Skeletal muscle satellite cell (primary cell): ENCODE measurements around the gene IPO11.
A peak's percentile ranks its signal among the peaks of the same experiment; 100 is the strongest.

Experiments used
- H3K27me3 ChIP-seq: 2 replicates; pipeline ENCODE4 v1.7.0; 2013; ENCODE audit warnings: low read length; ENCODE audit not compliant: control insufficient read depth, insufficient read depth
- H3K36me3 ChIP-seq: 2 replicates; pipeline ENCODE4 v1.7.0; 2013; ENCODE audit warnings: mild to moderate bottlenecking, control low read depth, low read length; ENCODE audit not compliant: insufficient read depth
- H3K4me1 ChIP-seq: 2 replicates; pipeline ENCODE4 v1.7.0; 2013; ENCODE audit warnings: low read length; ENCODE audit not compliant: control insufficient read depth, insufficient read depth
- H3K4me2 ChIP-seq: 2 replicates; pipeline ENCODE4 v1.7.0; 2013; ENCODE audit warnings: mild to moderate bottlenecking, low read length
- H3K4me3 ChIP-seq: 2 replicates; pipeline ENCODE4 v1.7.0; 2013; ENCODE audit warnings: low read length
- H3K9ac ChIP-seq: 2 replicates; pipeline ENCODE4 v1.7.0; 2013; ENCODE audit warnings: mild to moderate bottlenecking, low read depth, low read length, moderate library complexity
- H3K9me3 ChIP-seq: replicated peaks from 2 replicates; pipeline ENCODE4 v1.7.0; 2013; ENCODE audit warnings: mild to moderate bottlenecking, control low read depth, low read length

Gene IPO11

GRCh38 chr5:62589504-62589903 is 176.9 kb downstream of the IPO11 start:
- H3K9me3 ChIP-seq = no peaks in the 10 kb centered on the region
- H3K4me2 ChIP-seq = no peak overlapping the region
- peaks cover 8% of the 10 kb centered on the region for H3K4me1 ChIP-seq
- no peaks in the 10 kb centered on the region for H3K27me3 ChIP-seq
- H3K4me3 ChIP-seq = no peak overlapping the region
- H3K36me3 ChIP-seq = no peaks in the 10 kb centered on the region
- H3K9ac ChIP-seq = no peak overlapping the region

DNA sequence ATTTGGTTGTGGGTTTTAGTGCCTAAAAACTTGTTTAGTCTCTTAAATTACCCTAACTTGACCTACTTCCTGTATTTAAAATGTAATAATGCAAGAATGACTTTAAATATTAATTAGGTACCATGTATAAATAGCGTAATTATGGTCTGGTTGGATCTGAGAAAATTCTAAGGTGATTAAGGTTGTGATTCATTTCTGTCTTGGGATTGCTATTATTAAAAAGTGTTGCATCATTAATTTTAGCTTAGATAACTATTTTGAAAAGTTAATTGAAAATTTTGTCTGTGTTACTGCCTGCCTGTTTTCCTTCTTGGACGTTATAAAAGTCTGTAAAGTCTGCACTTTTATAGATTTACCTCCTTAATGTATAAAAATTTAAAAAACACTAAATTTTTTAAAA is 177.8 kb downstream of the IPO11 start:
- Histone ChIP-seq H3K9me3 (no peaks in the 10 kb centered on the region), H3K27me3 (no peaks in the 10 kb centered on the region), H3K4me1 (peaks cover 15% of the 10 kb centered on the region), H3K9ac (no peak overlapping the region), H3K36me3 (no peaks in the 10 kb centered on the region), H3K4me3 (no peak overlapping the region), H3K4me2 (no peak overlapping the region)

- H3K9ac ChIP-seq = no peak overlapping the region
- H3K27me3 ChIP-seq = no peaks in the 10 kb centered on the region
- peaks cover 31% of the 10 kb centered on the region for H3K4me1 ChIP-seq
- no peak overlapping the region for H3K4me2 ChIP-seq
- no peaks in the 10 kb centered on the region for H3K36me3 ChIP-seq
- H3K4me3 ChIP-seq = no peak overlapping the region
- no peaks in the 10 kb centered on the region for H3K9me3 ChIP-seq
Measured at GRCh38 chr5:62592558-62592957, 180.0 kb downstream of the IPO11 start.

DNA sequence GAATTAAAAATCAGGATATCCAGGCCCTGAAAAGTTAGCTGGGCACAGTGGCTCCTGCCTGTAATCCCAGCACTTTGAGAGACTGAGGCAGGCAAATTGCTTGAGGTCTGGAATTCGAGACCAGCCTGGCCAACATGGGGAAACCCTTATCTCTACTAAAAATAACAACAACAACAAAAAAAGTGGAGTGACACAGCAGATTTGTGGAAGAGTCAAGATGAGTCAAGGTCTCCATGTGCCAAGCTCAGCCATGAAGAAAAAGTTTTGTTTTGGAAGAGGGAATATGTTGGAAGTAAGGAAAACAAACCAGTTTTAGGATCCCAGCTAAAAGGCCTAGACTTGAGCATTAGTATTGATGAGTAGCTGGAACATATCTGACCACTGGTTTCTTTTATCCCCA is 180.8 kb downstream of the IPO11 start:
- H3K36me3 ChIP-seq = no peaks in the 10 kb centered on the region
- no peak overlapping the region for H3K4me3 ChIP-seq
- no peak overlapping the region for H3K9ac ChIP-seq
- no peaks in the 10 kb centered on the region for H3K27me3 ChIP-seq
- H3K4me2 ChIP-seq = peak overlapping the region; percentile 15
- peaks cover 31% of the 10 kb centered on the region for H3K4me1 ChIP-seq
- H3K9me3 ChIP-seq = no peaks in the 10 kb centered on the region

DNA sequence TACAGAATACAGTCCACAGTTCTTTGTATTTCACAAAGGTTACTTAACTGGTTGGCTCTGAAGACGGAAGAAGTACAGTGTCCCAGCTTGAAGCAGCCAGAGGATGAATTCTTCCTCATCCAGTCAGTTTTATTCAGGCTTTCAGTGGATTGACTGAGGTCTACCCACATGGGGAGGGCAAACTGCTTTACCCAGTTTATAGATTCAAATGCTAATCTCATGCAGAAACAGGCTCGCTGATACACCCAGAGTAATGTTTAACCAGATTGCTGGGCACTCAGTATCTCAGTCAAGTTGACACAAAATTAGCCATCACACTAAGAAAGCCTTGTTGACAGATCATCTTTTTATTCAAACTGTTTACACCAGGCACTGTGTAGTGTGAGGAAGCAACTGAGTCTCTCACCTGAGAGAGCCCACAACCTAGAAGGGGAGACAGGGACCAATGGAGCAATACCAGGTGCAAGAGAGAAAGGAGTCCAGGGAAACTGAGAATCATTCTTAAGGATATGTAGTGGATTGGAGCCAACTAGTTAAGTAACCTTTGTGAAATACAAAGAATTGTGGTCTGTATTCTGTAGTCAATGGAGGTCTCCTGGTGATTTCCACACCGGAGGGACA is 181.9 kb downstream of the IPO11 start:
- H3K9ac ChIP-seq = no peak overlapping the region
- H3K4me3 ChIP-seq = no peak overlapping the region
- no peak overlapping the region for H3K4me2 ChIP-seq
- no peaks in the 10 kb centered on the region for H3K36me3 ChIP-seq
- H3K4me1 ChIP-seq = peaks cover 31% of the 10 kb centered on the region
- H3K9me3 ChIP-seq = no peaks in the 10 kb centered on the region
- no peaks in the 10 kb centered on the region for H3K27me3 ChIP-seq

DNA sequence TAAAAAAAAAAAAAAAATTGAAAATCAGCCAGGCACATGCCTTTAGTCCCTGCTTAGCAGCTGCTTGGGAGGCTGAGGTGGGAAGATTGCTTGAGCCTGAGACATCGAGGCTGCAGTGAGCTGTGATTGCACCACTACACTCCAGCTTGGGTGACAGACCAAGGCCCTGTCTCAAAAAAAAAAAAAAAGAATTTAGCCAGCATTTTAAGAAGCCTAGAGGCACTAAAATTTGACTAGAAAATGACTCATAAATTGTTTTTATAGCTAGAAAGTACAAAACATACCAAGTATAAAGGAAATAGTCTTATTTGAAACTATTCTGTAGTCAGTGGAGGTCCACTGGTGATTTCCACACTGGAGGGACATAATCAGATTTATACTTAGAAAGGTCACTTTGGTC is 183.5 kb downstream of the IPO11 start:
- H3K9me3 ChIP-seq = no peaks in the 10 kb centered on the region
- no peak overlapping the region for H3K9ac ChIP-seq
- H3K4me1 ChIP-seq = peaks cover 31% of the 10 kb centered on the region
- H3K4me3 ChIP-seq = no peak overlapping the region
- H3K4me2 ChIP-seq = peak overlapping the region; percentile 10
- no peaks in the 10 kb centered on the region for H3K27me3 ChIP-seq
- H3K36me3 ChIP-seq = no peaks in the 10 kb centered on the region

- Histone ChIP-seq H3K36me3 (no peaks in the 10 kb centered on the region), H3K4me3 (no peak overlapping the region), H3K9me3 (no peaks in the 10 kb centered on the region), H3K27me3 (no peaks in the 10 kb centered on the region), H3K9ac (no peak overlapping the region), H3K4me1 (peaks cover 31% of the 10 kb centered on the region), H3K4me2 (no peak overlapping the region)
Measured at GRCh38 chr5:62596691-62597090, 184.1 kb downstream of the IPO11 start.

GRCh38 chr5:62597314-62597713 is 184.8 kb downstream of the IPO11 start:
- H3K4me2 ChIP-seq = no peak overlapping the region
- H3K36me3 ChIP-seq = no peaks in the 10 kb centered on the region
- no peaks in the 10 kb centered on the region for H3K9me3 ChIP-seq
- peaks cover 31% of the 10 kb centered on the region for H3K4me1 ChIP-seq
- no peak overlapping the region for H3K4me3 ChIP-seq
- H3K27me3 ChIP-seq = no peaks in the 10 kb centered on the region
- H3K9ac ChIP-seq = no peak overlapping the region

GRCh38 chr5:62600560-62601252 is 188.1 kb downstream of the IPO11 start:
- Histone ChIP-seq H3K9ac (no peak overlapping the region), H3K4me3 (no peak overlapping the region), H3K27me3 (no peaks in the 10 kb centered on the region), H3K36me3 (no peaks in the 10 kb centered on the region), H3K9me3 (no peaks in the 10 kb centered on the region), H3K4me1 (peaks cover 13% of the 10 kb centered on the region), H3K4me2 (no peak overlapping the region)

DNA sequence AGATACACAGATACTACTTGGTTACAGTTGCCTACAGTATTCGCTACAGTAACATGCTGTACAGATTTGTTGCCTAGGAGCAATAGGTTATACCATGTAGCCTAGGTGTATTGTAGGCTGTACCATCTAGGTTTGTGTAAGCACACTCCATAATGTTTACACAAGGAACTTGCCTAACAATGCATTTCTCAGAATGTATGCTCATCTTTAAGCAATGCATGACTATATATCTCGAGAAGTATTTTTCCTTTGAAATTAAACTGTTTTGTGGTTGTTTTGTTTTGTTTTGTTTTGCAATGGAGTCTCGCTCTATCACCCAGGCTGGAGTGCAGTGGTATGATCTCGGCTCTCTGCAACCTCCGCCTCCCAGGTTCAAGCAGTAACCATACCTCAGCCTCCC is 191.4 kb downstream of the IPO11 start:
- no peaks in the 10 kb centered on the region for H3K4me1 ChIP-seq
- no peaks in the 10 kb centered on the region for H3K9me3 ChIP-seq
- no peaks in the 10 kb centered on the region for H3K36me3 ChIP-seq
- no peak overlapping the region for H3K4me3 ChIP-seq
- no peak overlapping the region for H3K4me2 ChIP-seq
- no peaks in the 10 kb centered on the region for H3K27me3 ChIP-seq
- no peak overlapping the region for H3K9ac ChIP-seq

GRCh38 chr5:62605638-62606037 is 193.1 kb downstream of the IPO11 start:
- H3K9me3 ChIP-seq = no peaks in the 10 kb centered on the region
- no peak overlapping the region for H3K4me3 ChIP-seq
- H3K9ac ChIP-seq = no peak overlapping the region
- no peaks in the 10 kb centered on the region for H3K27me3 ChIP-seq
- peaks cover 5% of the 10 kb centered on the region for H3K36me3 ChIP-seq
- H3K4me2 ChIP-seq = no peak overlapping the region
- H3K4me1 ChIP-seq = no peaks in the 10 kb centered on the region

- no peak overlapping the region for H3K9ac ChIP-seq
- H3K9me3 ChIP-seq = no peaks in the 10 kb centered on the region
- H3K4me2 ChIP-seq = no peak overlapping the region
- peaks cover 5% of the 10 kb centered on the region for H3K36me3 ChIP-seq
- H3K4me3 ChIP-seq = no peak overlapping the region
- H3K27me3 ChIP-seq = no peaks in the 10 kb centered on the region
- H3K4me1 ChIP-seq = no peaks in the 10 kb centered on the region
Measured at GRCh38 chr5:62606878-62607277, 194.3 kb downstream of the IPO11 start.
